ENCODE results near the gene CPN2. TPM values are rescaled to one million over a fixed set of nuclear protein-coding genes. Genes with fewer than 3 reads are reported as not detected.

The CPN2 gene
- total and polyA plus RNA-seq, 7 donors: 0.03 to 0.13 TPM; not detected in 5

DNA sequence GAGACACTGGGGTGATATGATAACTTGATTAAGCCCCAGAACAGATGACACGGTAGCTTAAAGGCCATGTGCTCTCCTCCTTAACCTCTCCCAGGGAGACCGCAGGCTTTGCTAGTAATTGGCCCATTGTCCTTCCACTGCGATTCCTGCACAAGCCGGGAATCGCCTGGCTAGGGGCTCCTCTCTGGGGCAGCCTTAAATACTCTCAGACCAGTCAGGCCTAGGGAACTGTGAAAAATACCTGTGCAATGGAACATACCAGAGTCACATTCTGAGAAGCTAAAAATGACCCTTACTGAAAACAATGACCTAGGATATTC lies 56.3 kb downstream of the CPN2 start:
- 92 to 96% (median 95%) methylated on average over 5 of the region's 5 CpGs for WGBS, 3 donors
- no peak for ATAC-seq

DNA sequence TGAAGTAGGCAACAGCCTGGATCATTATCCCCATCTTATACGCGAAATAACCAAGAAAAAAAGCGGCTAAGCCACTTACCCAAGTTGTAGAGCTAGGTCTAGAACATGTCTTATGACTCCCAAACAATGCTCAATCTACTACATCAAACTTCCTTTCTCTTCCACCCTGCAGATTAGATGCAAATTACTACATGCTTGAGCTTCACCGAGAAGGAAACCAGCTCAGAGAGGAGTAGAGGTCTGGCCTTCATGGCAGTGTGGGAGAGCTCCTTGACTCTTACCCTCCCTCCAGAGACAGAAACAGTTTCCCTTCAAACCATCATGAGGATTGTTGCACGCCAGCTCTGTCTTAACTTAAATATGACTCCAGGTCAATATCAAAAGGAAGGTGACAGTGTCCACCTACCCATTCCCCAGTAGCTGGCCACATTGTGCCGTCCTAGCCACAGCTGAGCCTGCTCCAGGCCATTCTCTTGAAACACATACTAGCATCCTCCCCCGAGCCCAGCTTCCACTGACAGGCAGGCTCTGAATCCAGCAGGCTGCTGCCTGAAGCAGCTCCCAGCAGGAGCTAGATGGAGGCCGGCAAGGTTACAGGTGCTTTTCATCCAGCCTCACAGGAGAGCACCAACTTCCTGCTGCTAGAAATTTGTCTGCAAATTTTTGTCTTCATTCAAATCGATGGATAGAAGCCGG lies 56.8 kb downstream of the CPN2 start:
- Histone ChIP-seq H3K27me3 (ENCODE audit: insufficient read depth in 3 of 3, low read length in 2 of 3) (no peaks in the 10 kb centered on the region), H3K9me3 (peaks cover 15% of the 10 kb centered on the region), H3K36me3 (ENCODE audit: insufficient read depth in 1 of 2, low read depth in 1 of 2) (no peaks in the 10 kb centered on the region), H3K27ac (no peak overlapping the region), H3K4me1 (peaks cover 6% of the 10 kb centered on the region), H3K4me3 (no peak overlapping the region)
- peak in 1 of 2 donors; percentile 2 for DNase-seq
- intact Hi-C loops (cut with DNase I): no loop called here
- no peak for ATAC-seq
- TF ChIP-seq, protein P1, sequence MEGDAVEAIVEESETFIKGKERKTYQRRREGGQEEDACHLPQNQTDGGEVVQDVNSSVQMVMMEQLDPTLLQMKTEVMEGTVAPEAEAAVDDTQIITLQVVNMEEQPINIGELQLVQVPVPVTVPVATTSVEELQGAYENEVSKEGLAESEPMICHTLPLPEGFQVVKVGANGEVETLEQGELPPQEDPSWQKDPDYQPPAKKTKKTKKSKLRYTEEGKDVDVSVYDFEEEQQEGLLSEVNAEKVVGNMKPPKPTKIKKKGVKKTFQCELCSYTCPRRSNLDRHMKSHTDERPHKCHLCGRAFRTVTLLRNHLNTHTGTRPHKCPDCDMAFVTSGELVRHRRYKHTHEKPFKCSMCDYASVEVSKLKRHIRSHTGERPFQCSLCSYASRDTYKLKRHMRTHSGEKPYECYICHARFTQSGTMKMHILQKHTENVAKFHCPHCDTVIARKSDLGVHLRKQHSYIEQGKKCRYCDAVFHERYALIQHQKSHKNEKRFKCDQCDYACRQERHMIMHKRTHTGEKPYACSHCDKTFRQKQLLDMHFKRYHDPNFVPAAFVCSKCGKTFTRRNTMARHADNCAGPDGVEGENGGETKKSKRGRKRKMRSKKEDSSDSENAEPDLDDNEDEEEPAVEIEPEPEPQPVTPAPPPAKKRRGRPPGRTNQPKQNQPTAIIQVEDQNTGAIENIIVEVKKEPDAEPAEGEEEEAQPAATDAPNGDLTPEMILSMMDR (IDR thresholded peaks at IDR 0.05): no peak
- WGBS, 3 donors: 89 to 94% (median 93%) methylated on average over 10 of the region's 10 CpGs

More for the DNA sequence above, 56.3 kb downstream of the CPN2 start:
- no peak overlapping the region for H3K4me3 ChIP-seq
- TF ChIP-seq, protein P1 (IDR thresholded peaks at IDR 0.05): no peak
- no peaks in the 10 kb centered on the region for H3K36me3 ChIP-seq (ENCODE audit: insufficient read depth in 1 of 2, low read depth in 1 of 2)
- no peak overlapping the region for H3K27ac ChIP-seq
- no peaks in the 10 kb centered on the region for H3K27me3 ChIP-seq (ENCODE audit: insufficient read depth in 3 of 3, low read length in 2 of 3)
- DNase-seq: peak in 1 of 2 donors; percentile 3
- H3K9me3 ChIP-seq: peaks cover 11% of the 10 kb centered on the region
- peaks cover 6% of the 10 kb centered on the region for H3K4me1 ChIP-seq
- intact Hi-C loops (cut with DNase I): no loop called here

DNA sequence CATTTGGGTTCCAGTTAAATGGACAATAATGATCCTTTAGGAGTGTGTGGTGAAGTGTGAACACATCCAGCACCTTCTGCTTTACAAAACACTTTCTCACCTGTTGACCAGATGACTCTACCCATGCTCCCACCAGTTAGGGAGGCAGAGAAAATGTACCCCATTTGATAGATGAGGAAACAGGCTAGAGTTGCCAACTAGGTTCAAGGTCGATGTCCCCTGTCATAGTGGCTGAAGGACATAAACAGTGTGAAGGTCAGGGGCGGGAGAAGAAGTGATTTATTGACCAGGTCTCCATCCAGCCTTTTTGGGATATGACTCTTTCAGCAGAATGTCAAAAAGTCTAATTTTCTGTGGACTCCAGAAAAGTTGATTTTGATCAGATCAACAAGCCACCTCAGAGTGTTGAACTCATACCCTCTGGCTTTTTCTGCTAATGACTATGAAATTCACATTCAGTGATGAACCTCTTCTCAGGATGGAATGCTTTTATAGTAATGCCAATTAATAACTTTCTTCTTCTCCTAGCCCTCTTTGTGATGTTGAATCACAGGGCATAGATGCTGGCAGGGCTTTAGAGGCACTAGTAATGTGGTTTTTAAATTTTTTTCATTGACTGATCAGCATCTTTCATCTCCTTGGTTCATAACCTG lies 57.5 kb downstream of the CPN2 start:
- ATAC-seq: no peak
- intact Hi-C loops (cut with DNase I): no loop called here

DNA sequence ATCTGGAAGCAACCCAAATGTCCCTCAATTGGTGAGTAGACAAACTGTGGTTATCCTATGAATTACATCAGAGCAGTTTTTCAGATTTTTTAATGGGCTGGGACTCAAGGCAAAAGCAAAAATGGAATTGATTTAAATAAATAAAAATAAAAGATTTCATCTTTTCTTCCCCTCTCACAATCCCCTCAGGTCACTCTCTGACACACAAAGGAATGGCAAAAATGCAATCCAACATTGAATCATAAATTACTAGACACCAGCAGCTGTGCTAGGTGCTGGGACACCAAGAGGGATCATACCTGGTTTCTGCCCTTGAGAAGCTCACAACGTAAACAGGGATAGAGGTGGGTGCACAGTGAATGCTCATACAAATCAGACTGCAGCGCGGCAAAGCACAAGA lies 58.8 kb downstream of the CPN2 start:
- Histone ChIP-seq H3K27me3 (ENCODE audit: insufficient read depth in 3 of 3, low read length in 2 of 3) (no peaks in the 10 kb centered on the region), H3K4me1 (peaks cover 6% of the 10 kb centered on the region), H3K9me3 (peaks cover 15% of the 10 kb centered on the region), H3K4me3 (no peak overlapping the region), H3K27ac (no peak overlapping the region), H3K36me3 (ENCODE audit: insufficient read depth in 1 of 2, low read depth in 1 of 2) (no peaks in the 10 kb centered on the region)
- 95 to 97% (median 97%) methylated on average over 3 of the region's 3 CpGs for WGBS, 3 donors
- intact Hi-C loops (cut with DNase I): no loop called here
- DNase-seq (no peak), ATAC-seq (no peak)
- TF ChIP-seq, protein P1 (IDR thresholded peaks at IDR 0.05): no peak

More for the DNA sequence above, 57.5 kb downstream of the CPN2 start:
- Histone ChIP-seq H3K4me1 (peaks cover 6% of the 10 kb centered on the region), H3K36me3 (ENCODE audit: insufficient read depth in 1 of 2, low read depth in 1 of 2) (no peaks in the 10 kb centered on the region), H3K4me3 (no peak overlapping the region), H3K27ac (no peak overlapping the region), H3K27me3 (ENCODE audit: insufficient read depth in 3 of 3, low read length in 2 of 3) (no peaks in the 10 kb centered on the region), H3K9me3 (peaks cover 15% of the 10 kb centered on the region)
- no peak for DNase-seq
- TF ChIP-seq, protein P1 (IDR thresholded peaks at IDR 0.05): no peak
- WGBS, 3 donors: 82 to 92% (median 91%) methylated on average over 2 of the region's 2 CpGs

Other genes starting within 250 kb of the CPN2 start
- gene HES1, start 215.2 kb downstream of the CPN2 start, total RNA-seq: 10 to 100 TPM; 10.9 to 33.3 (median 23.9) TPM
- 1 to 10 TPM; 6.5 to 8.3 (median 7.1) TPM for gene HES1, start 215.2 kb downstream of the CPN2 start, polyA plus RNA-seq
- under 1 TPM in 2 of 4 donors, not detected in 2; 0.04 to 0.09 TPM for gene LRRC15, start 18.4 kb upstream of the CPN2 start, total RNA-seq
- gene LRRC15, start 18.4 kb upstream of the CPN2 start, polyA plus RNA-seq: under 1 TPM in 1 of 3 donors, not detected in 2; 0.01 TPM
- not detected for gene GP5, start 47.9 kb upstream of the CPN2 start, total RNA-seq
- under 1 TPM in 1 of 3 donors, not detected in 2; 0.01 TPM for gene GP5, start 47.9 kb upstream of the CPN2 start, polyA plus RNA-seq
- 10 to 100 TPM; 29.0 to 72.7 (median 50.3) TPM for gene ATP13A3, start 135.7 kb upstream of the CPN2 start, total RNA-seq
- 10 to 100 TPM; 10.4 to 59.1 (median 25.3) TPM for gene ATP13A3, start 135.7 kb upstream of the CPN2 start, polyA plus RNA-seq

All from psoas muscle (tissue), 8 donors.